H1 (cell line): ENCODE data around the gene DTX3. TPM values are rescaled to one million over a fixed set of nuclear protein-coding genes. Genes with fewer than 3 reads are reported as not detected.
A peak's percentile ranks its signal among the peaks of the same experiment; 100 is the strongest.

Experiments
- CEBPB ChIP-seq: IDR thresholded peaks from 2 replicates; pipeline ENCODE4 v1.6.1; 2012; ENCODE audit warnings: low read depth, low read length
- CREB1 ChIP-seq: IDR thresholded peaks from 2 replicates; pipeline ENCODE4 v1.6.1; 2012; ENCODE audit warnings: inconsistent platforms
- FOSL1 ChIP-seq: IDR thresholded peaks from 2 replicates; pipeline ENCODE4 v1.6.1; 2011; ENCODE audit warnings: mild to moderate bottlenecking, low read depth, low read length, moderate library complexity; ENCODE audit not compliant: insufficient read depth
- HDAC6 ChIP-seq: IDR thresholded peaks from one replicate; pipeline ENCODE4 v1.7.1; 2012; ENCODE audit warnings: low read depth, mild to moderate bottlenecking, inconsistent platforms, low read length, moderate library complexity
- KDM4A ChIP-seq: IDR thresholded peaks from one replicate; pipeline ENCODE4 v1.7.1; 2012; ENCODE audit warnings: low read depth, mild to moderate bottlenecking, moderate library complexity, low read length, inconsistent platforms; ENCODE audit not compliant: severe bottlenecking
- POLR2A ChIP-seq, 2 experiments: IDR thresholded peaks; 1 replicate in 1 of 2; 2 replicates in 1 of 2; pipeline ENCODE4 v1.6.1; 2011; ENCODE audit warnings: low read depth in 2 of 2, low read length in 2 of 2, mild to moderate bottlenecking in 2 of 2; ENCODE audit errors: control extremely low read depth in 1 of 2
- RNF2 ChIP-seq: fragments of 200-900, 300-1000 bp; sonication (generic); IDR thresholded peaks from 2 replicates; pipeline ENCODE4 v1.7.1; 2016; ENCODE audit warnings: borderline replicate concordance, low read depth, mild to moderate bottlenecking, antibody characterized with exemption, low read length; ENCODE audit not compliant: poor library complexity, severe bottlenecking; ENCODE audit errors: missing control alignments
- SIX5 ChIP-seq: IDR thresholded peaks from 2 replicates; pipeline ENCODE4 v1.6.1; 2011; ENCODE audit warnings: mild to moderate bottlenecking, low read depth, low read length
- SP2 ChIP-seq: IDR thresholded peaks from 2 replicates; pipeline ENCODE4 v1.6.1; 2012; ENCODE audit warnings: mild to moderate bottlenecking, low read length, inconsistent platforms
- SP4 ChIP-seq: IDR thresholded peaks from 2 replicates; pipeline ENCODE4 v1.6.1; 2012; ENCODE audit warnings: low read length, inconsistent platforms
- SRF ChIP-seq: IDR thresholded peaks from 2 replicates; pipeline ENCODE4 v1.6.1; 2011; ENCODE audit warnings: mild to moderate bottlenecking, low read depth, low read length, moderate library complexity
- TAF1 ChIP-seq: IDR thresholded peaks from 2 replicates; pipeline ENCODE4 v1.6.1; 2011; ENCODE audit warnings: mild to moderate bottlenecking, low read depth, low read length
- ZNF274 ChIP-seq: IDR thresholded peaks from 2 replicates; pipeline ENCODE4 v1.7.0; 2012; ENCODE audit warnings: low read length, borderline replicate concordance; ENCODE audit errors: extremely low read depth
- polyA plus RNA-seq, 7 experiments: library from polyadenylated mRNA; depleted of rRNA in 3 of 7; stranded (reverse) in 5 of 7; unstranded in 2 of 7; fragments of >200 nt in 5 of 7; fragments of 200-250 nt in 2 of 7; gene quantifications; 1 replicate in 5 of 7; 2 replicates in 1 of 7; 4 replicates in 1 of 7; pipeline versions ENCODE4 v1.2.1 to v1.2.3, GENCODE V29; 2011 to 2013; ENCODE audit warnings: missing spikeins in 2 of 7, mixed read lengths in 2 of 7
- total RNA-seq: library from RNA; stranded (reverse); fragmentation: NEBNext Ultra II Directional; extraction: Animal tissue kit (Norgen Biotek cat#: 25700); gene quantifications from 2 replicates; pipeline ENCODE4 v1.2.1, GENCODE V29; 2021

The DTX3 gene
- total and polyA plus RNA-seq, 2 of the 8 experiments (the other 6 are each of a cell fraction or from before 2014, with no cell fraction given): 41.8 to 92.5 TPM

DNA sequence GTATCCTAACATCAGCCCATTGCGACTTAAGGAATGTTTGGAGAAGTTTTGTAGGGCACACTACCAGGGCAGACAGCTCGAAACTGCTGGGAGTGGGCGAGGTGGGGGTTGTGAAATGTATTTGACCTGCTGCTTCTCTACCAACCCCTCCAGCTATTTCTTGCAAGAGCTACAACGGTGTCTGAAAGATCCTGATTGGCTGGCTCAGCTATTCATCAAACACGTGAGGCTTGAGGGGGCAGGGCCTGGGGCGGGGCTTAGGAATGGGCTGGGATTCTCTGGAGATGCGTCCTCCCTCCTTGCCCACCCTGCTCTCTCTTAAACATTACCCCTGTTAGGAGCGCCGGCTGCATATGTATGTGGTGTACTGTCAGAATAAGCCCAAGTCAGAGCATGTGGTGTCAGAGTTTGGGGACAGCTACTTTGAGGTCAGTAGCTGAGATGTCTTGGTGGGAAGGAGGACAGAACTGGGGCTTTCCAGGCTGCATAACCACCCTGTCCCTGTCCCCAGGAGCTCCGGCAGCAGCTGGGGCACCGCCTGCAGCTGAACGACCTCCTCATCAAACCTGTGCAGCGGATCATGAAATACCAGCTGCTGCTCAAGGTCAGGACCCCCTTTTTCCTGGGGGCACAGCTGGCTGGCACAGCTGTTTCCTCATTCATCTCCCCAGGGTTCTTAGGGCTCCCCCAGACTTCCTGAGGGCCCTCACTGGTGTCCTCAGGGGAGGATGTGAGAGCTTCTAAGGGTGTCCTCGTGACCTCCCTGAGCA lies 9.7 kb downstream of the DTX3 start (continued):
- no peak for TF ChIP-seq HDAC6
- no peak for TF ChIP-seq TAF1
- no peak for TF ChIP-seq SRF
- TF ChIP-seq POLR2A (IDR thresholded peaks at IDR 0.05; ENCODE audit: control extremely low read depth in 1 of 2, low read depth in 2 of 2, low read length in 2 of 2): no peak
- peak; percentile 21; the same call in 1 of the 2 replicates for TF ChIP-seq SP2
- TF ChIP-seq KDM4A: no peak
- no peak for TF ChIP-seq SIX5
- no peak for TF ChIP-seq SP4
- TF ChIP-seq FOSL1: no peak
- TF ChIP-seq RNF2: no peak
- TF ChIP-seq CEBPB: no peak
- TF ChIP-seq ZNF274: no peak
- TF ChIP-seq CREB1: no peak
